HG03060 (cell line): ENCODE data around the gene ZCWPW1.
A peak's percentile ranks its signal among the peaks of the same experiment; 100 is the strongest.

Experiments used
- ATAC-seq: cut with Tn5 transposase; IDR thresholded peaks from one replicate; pipeline ENCODE4 v1.9.1; 2021; ENCODE audit warnings: low read depth, moderate number of reproducible peaks; ENCODE audit not compliant: unreplicated experiment

Gene ZCWPW1, protein sequence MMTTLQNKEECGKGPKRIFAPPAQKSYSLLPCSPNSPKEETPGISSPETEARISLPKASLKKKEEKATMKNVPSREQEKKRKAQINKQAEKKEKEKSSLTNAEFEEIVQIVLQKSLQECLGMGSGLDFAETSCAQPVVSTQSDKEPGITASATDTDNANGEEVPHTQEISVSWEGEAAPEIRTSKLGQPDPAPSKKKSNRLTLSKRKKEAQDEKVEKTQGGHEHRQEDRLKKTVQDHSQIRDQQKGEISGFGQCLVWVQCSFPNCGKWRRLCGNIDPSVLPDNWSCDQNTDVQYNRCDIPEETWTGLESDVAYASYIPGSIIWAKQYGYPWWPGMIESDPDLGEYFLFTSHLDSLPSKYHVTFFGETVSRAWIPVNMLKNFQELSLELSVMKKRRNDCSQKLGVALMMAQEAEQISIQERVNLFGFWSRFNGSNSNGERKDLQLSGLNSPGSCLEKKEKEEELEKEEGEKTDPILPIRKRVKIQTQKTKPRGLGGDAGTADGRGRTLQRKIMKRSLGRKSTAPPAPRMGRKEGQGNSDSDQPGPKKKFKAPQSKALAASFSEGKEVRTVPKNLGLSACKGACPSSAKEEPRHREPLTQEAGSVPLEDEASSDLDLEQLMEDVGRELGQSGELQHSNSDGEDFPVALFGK

DNA sequence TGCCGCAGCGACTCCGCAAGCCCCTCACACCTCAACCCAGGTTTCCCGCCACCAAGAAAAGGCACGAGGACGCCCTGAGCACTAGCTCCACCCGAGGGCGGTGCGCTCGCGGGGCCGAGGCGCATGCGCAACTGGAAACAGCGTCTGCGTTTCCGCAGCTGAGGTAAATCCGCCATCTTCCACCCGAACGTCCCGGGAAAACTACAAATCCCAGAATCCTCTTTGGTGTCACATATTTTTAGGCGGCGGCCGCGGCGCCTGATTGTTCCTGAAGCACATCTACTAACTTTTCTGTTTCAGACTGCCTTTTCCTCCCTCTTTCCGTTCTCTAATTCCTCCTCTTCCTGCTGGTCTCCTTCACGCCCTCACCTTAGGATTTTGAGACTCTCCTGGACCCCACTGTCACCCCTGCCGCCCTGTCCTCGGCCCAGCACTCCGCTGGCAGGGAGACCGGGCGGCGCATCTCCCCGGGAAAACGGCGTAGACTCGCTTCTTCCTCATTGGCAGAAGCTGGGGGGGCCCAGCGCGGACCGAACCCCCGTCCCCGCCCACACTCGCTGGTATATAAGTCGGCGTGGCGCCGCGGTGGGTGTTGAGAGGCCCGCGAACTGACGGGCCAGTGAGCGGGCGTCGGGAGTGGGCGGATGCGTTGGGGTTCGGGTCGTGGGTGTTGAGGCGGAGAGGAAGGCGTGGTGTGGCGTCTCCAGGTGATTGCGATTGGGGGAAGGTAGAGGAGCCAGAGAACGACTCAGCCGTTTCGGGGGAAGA lies at the start of gene ZCWPW1:
TSS of gene ZCWPW1 (minus strand) at position 505 of the 768 bp plus-strand sequence. CDS start 8,054 bp downstream, outside the sequence.
- peak; percentile 30 for ATAC-seq

DNA sequence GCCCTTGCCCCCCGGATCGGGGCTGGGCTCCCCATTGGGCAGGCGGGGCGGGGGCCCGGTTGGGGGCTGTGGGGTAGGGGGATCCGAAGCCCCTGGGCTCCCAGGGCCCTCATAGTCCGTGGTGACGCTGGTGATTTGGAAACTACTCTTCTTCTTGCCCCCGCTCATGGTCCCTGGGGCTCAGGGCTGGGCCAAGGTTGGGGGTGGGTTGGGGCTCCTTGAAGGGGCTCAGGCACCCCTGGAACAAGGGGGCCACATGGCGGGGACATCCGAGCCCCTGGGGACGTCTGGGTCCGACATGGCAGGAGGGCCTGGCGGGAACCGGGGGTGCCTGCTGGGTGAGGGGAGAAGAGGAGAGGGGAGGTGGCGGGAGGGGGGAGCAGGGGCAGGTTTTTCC lies 49.4 kb upstream of the ZCWPW1 start:
- no peak for ATAC-seq

DNA sequence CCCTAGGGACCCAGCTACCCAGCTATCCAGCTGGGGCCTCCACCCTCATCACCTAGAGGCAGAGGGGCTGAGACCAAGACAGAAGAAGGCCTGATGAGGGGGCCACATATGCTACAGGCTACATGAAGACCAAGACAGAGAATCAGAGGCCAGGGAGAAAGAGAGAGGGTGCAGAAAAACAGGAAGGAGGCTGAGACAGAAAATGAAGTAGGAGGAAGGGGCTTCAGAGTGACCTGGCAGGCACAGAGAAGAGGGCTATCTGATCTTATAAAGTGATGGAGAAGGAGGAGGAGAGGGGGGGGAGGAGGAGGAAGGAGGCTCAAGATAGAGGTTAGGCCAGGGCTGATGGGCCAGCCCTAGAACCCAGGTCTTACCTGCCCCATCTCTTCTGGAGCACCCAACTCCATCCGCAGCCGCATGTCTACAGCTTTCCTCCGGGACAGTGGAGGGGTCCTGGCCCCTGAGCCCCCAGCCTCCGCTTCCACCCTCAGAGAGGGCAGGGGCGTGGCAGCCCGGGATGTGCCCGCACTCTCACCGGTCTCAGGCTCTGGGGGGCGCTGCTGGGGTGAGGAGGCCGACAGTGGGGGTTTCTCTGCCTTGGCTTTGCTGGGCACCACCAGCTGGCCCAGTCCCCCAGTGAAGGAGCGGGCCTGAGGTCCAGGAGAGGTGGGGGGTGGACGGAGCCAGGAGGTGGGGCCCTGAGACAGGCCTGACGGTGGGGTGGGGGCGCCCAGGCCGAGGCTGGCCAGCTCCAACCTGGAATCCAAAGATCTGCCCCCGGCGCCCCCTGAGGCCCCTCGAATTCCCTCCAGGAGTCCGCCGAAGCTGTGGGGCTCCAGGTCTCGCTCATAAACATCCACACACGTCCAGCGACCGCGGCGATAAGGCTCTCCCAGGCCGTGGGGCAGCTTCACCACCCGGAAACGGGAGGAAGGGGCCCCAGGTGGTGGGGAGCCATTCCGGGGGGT lies 48.7 kb upstream of the ZCWPW1 start:
- ATAC-seq = no peak

DNA sequence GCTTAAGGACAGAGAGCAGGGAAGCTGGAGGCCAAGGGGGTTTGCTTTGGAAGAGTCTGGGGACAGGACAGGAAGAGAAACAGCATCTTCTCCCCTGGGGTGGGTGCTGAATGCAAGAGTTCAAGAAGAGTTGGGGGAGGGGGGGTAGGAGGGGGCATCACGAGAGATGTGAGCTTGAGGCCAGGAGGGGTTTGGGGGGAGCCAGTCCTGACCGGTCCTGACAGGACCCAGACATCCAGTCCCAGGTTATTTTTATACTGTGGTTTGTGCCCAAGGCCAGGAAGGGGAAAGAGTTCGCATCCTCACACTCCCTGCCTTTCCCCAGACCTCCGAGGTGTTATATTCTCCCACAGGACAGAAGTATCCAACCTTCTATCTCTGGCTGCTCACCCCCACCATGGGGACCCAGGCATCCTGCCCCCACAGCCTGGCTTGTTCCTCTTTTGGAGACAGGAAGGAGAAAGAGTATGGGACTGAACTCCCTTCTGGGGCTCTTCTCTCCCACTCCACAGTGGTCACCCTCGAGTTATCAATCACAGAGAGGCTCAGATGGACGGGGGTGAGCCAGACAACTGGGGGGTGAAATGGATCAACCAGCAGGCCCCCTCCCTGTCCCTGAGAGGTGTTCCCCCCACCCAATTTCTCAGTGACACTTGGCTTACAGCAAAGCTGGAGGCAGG lies 47.7 kb upstream of the ZCWPW1 start:
- ATAC-seq = no peak

DNA sequence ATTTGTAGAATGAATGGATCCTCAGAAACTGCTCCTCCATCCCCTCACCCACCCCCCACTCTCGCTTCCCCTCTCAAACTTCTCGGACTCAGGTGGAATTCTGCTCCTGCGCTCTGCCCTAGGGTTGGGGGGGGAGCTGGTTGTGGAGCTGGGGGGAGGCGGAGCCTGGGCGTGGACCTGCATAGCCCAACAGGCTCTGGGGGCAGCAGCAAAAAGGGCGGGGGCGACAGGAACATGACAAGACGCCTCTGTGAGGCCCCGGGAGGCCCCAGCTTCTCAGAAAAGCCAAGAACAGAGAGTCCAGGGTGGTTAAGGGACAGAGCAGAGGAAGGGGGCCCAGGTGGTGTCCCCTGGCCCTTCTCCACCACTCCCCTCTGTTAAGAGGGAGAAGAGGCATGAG lies 47.0 kb upstream of the ZCWPW1 start:
- ATAC-seq = no peak

DNA sequence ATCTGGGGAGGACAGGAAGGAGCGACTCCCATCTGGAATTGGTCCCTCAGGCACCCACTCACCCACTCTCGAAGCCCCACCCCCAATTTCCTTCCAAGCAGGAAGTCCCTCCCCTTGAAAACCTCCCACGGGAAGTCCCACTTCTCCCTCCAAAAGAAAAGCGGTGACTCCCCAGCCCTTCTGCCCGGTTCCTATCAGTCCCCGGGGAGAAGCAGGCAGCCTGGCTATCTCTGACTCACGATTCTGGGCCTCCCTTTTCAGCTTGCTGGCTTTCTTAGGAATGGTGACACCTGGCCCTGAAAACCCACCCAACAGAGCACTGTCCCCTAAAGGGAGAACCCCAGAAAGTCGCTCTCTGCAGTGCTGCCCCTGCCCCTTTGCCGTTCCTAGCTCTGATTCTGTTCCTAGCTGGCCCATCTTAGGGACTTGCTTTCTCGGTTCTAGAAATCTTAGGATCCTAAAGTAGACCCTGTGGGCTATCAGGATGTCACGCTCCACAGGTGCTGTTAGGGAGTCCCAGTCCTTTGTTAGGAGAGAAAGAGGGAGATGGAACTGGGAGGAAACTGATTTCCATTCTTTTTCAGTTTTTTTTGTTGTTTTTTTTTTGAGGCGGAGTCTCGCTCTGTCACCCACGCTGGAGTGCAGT lies 44.5 kb upstream of the ZCWPW1 start:
- no peak for ATAC-seq

DNA sequence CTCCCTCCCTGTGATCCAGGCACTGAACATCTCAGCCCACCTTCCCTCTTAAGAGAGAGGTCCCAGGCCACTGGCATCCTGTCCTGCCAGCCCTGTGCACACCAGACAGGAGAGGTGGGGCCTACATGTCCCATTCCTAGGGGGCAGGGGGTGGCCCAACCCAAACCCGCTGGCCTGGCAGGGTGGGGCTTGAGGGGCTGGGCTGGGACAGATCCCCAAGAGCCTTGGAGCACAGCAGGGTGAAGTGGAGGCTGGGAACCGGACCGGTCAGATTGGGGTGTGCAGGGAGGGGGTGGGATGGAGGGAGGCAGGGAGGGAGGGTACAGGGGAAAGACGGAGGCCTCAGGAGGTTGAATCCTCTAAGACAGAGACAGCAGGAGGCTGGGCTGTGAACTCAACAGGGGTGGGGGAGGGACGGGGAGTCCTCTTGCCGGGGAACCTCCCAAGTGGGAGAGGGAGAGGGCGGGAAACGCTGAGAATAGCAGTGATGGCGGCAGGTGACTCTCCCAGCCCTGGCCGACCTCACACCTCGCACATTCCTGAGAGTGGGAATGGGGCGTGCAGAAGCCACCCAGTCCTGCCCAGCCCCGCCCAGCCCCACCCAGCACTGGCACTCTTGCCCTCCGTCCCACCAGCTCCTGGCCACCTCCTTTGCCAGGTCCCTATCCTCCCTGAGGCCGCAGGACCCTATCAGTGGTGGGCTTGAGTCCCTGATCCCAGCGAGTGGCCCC lies 43.8 kb upstream of the ZCWPW1 start:
- ATAC-seq = no peak

DNA sequence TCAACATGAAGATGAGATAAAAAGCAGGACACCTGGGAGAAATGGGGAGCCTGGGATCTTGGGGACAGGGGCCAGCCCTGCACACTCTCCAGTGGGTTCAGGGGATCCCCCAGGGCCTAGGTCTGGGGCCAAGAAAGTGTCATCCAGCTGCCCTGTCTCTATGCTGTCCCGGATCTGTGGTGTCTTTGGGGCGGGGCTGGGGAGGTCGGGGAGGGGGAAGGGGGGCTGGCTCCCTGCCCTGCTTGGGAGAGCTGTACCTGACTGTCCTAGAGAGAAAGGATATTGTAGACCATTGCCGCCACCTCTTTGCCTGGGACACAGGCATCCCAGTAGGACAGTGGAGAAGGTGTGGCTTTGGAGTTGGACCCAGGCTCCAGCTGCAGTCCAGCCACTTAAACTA lies 42.5 kb upstream of the ZCWPW1 start:
- ATAC-seq = no peak

DNA sequence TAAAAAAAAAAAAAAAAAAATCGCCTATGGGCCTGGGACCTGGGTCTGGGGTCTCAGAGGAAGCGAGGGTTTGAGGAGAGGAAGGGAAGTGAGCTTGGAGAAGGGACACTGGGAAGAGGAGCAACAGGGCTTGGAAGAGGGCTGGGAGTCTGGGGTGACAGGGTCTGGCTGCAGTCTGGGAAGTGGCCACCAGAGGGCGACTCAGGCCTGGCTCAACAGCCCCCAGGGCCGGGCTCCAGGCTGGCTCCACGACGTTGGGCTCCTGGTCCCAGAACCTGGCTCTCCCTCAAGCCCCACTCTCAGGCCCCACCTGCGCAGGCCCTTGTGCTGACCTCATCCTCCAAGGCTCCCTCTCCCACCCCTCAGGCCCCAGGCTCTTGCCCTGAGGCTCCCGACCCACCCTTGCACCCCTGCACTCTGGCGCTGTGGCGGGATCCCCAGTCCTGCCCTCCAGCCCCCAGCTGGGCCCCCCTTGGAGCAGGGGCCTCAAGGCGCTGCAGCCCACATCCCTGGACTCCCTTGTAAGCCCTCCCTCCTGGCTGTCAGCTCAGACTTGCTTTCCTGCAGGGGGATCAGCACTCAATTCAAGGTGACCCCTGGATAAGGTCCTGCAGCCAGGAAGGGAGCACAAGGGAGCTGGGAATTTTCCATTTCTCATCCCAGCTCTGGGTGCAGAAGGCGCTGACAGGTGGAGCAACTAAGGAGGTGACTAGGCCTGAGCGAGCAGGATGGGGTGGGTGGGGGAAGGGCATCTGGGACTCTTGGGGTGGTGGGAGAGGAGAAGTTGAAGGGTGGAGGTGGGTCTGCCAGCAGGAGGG lies 40.9 kb upstream of the ZCWPW1 start:
- no peak for ATAC-seq

DNA sequence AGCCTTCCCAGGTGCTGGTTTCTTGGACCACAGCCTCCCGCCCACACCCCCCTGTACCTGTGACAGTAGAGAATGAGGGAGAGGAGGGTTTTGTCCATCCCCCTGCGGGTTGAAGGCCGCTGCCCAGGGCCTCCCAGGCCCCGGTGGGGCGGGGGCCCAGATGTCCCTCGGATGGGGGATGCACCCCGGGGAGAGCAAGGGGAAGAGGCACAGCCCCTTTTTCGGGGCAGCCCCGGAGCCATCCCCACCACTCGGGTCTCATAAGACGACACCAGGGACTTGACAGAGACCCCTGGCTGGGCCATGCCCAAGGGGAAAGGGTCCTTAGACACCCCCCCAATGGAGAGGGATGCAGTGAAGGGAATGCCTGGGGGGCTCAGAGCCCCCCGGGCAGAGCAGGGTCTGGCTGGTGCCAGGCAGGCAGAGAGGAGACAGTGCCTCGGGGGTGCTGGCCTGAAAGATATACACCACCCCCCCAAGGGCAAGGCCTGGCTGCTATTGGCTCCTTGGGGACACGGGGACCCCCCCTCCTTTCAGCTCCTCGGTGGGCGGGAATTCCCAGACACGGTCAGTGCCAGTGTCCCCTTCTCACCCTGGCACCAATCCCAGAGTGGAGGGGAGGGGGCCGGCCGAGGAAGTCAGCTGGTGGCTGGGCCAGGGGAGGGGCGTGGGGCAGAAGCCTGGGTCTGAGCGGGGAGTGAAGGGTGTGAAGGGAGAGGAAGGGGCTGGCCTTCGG lies 39.3 kb upstream of the ZCWPW1 start:
- ATAC-seq = no peak

DNA sequence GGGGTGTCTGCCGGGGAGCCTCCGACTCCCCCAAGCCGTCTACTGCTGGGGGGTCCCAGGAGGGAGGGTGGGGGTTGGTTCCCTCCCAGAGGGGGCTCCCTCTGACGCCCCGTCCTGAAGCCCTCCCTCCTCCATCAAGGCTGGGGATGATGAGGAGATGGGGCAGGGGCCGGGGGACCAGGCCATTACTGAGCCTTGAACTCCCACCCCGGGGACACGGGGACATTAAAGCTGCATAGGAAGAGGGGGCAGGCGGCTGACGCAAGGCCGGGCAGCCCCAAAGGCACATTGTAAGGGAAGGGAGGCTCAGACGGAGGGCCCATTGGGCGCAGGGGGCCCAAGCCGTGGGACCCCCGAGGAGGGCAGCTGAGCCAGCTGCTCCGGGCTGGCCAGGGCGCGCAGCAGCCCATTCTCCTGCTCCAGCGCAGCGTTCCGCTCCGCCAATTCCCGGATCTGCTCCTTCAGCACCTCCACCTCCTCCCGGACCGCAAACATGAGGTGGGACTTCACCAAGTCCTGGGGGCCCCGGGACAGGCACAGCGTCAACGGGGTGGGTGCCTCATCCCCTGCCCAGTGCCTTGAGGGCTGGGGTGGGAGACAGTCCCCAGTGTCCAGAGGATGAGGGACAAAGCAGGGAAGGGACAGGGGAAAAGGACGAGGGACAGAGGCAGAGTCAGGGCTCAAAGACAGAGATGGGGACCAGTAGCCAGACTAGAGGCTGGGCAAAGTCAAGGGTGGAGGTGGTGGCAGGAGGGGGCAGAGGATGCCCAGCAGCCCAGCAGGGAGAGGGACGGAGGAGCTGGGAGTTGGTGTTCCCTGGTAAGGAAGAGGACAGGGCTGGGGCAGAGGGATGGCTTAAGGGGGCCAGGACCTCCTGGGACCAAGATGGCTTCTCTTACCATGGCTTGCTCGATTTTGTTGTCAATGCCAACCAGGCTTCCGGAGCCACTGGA lies 38.4 kb upstream of the ZCWPW1 start:
- ATAC-seq = no peak

DNA sequence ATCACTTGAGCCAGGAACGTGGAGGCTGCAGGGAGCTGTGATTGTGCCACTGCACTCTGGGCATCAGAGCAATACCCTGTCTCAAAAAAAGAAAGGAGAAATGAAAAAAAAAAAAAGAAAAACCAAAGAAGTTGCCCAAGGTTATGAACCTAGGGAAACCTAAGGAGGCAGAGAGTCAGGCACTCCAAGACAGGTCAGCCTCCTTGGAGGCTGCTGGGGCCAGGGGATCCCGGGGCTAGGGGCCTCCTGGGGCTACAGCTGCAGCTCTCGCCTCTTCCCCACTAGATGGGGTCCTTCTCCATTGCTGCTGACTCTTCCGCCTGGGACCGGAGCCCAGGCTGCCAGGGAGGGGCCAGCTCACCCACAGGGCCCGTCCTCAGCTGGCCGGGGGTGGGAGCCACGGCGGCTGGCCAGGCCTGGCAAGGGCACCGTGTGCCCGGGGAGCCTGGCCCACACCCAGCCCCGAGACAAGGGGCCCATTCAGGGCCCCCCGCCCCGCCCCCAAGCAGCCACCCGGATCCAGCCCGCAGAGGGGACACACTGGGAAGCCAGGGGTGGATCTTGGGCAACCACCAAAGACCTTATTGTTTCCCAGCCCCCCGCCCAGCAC lies 37.3 kb upstream of the ZCWPW1 start:
- ATAC-seq = no peak

DNA sequence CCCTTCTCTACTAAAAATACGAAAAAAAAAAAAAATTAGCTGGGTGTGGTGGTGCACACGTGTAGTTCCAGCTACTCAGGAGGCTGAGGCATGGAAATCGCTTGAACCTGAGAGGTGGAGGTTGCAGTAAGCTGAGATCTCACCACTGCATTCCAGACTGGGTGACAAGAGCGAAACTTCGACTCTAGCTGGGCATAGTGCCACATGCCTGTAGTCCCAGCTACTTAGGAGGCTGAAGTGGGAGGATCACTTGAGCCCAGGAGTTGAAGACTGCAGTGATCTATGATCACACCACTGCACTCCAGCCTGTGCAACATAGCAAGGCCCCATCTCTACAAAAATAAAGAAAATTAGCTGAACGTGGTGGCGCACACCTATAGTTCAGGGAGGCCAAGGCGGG lies 36.8 kb upstream of the ZCWPW1 start:
- no peak for ATAC-seq

DNA sequence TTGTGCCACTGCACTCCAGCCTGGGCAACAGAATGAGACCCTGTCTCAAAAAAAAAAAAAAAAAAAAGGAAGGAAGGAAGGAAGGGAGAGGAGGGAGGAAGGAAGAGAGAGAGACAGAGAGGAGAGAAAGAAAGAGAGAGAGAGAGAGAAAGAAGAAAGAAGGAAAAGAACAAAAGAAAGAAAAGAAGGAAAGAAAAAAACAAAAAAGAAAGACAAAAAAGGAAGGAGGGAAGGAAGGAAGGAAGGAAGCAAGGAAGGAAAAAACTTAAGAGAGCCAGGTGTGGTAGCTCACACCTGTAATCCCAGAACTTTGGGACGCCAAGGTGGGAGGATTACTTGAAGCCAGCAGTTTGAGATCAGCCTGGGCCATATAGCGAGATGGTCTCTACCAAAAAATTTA lies 36.3 kb upstream of the ZCWPW1 start:
- no peak for ATAC-seq

DNA sequence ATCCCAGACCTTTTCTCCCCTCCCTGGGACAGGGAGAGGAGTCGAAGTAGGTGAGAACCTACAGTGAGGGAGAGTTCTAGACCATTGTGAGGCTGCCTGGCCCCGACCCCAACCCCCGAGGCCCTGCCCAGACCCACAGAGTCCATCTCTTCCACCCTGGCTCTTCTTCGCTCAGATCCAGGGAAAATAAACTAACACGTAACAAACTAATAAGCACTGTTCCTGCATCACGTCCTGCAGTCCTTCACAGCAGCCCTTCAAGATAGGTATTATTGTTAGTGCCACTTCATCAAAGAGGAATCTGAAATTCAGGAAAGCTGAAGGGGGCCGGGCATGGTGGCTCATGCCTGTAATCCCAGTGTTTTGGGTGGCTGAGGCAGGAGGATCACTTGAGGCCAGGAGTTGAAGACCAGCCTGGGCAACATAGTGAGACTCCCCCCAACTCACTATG lies 35.7 kb upstream of the ZCWPW1 start, which contains the start of gene SPACDR:
TSS of gene SPACDR (minus strand) at position 51 of the 451 bp plus-strand sequence. CDS start 235 bp downstream, outside the sequence.
- no peak for ATAC-seq
